MCF 10A (cell line): ENCODE results near the gene COL4A4. TPM values are rescaled to one million over a fixed set of nuclear protein-coding genes. Genes with fewer than 3 reads are reported as not detected.
"Not testable (repeated sequence)": the region's sequence is repeated elsewhere in the genome, so short reads cannot be mapped to it uniquely, and the experiment has no call there.

Source experiments
- BruUV-seq: library from RNA; stranded (reverse); fragments of 400-500 nt; replicated peaks from 2 replicates; lab custom pipeline; 2021; lab: Mats Ljungman, UMichigan
- CTCF ChIA-PET: fragments of 300-600 bp; sonication (Branson Sonifier 250); formaldehyde crosslinking; extraction: SDS; loops from one replicate; lab custom pipeline; 2021; ENCODE audit warnings: antibody characterized with exemption, inconsistent platforms; lab: Yijun Ruan, JAX
- POLR2A ChIA-PET: fragments of 300-600, 350-650 bp; sonication (Branson Sonifier 250); formaldehyde crosslinking; extraction: SDS; loops from one replicate; lab custom pipeline; 2020; ENCODE audit warnings: antibody characterized with exemption, inconsistent platforms; lab: Yijun Ruan, JAX
- DNase-seq: peaks from one replicate; pipeline ENCODE4 v3.0.0-alpha.2; 2018; ENCODE audit not compliant: unreplicated experiment
- H3K27ac Mint-ChIP-seq: one replicate; pipeline ENCODE4 v1.8.0; 2022; ENCODE audit warnings: mild to moderate bottlenecking, low read depth, mixed read lengths; ENCODE audit not compliant: unreplicated experiment
- H3K27me3 Mint-ChIP-seq: one replicate; pipeline ENCODE4 v1.8.0; 2022; ENCODE audit warnings: mixed read lengths; ENCODE audit not compliant: insufficient read depth, unreplicated experiment
- H3K36me3 Mint-ChIP-seq: one replicate; pipeline ENCODE4 v1.8.0; 2022; ENCODE audit warnings: mild to moderate bottlenecking, moderate library complexity, mixed read lengths; ENCODE audit not compliant: insufficient read depth, unreplicated experiment
- H3K4me1 Mint-ChIP-seq: one replicate; pipeline ENCODE4 v1.8.0; 2022; ENCODE audit warnings: mixed read lengths; ENCODE audit not compliant: insufficient read depth, unreplicated experiment
- H3K4me3 Mint-ChIP-seq: one replicate; pipeline ENCODE4 v1.8.0; 2022; ENCODE audit warnings: mild to moderate bottlenecking, moderate library complexity, mixed read lengths; ENCODE audit not compliant: unreplicated experiment
- H3K9me3 Mint-ChIP-seq: one replicate; pipeline ENCODE4 v1.8.0; 2022; ENCODE audit warnings: mixed read lengths; ENCODE audit not compliant: unreplicated experiment
- CTCF ChIP-seq: fragments of 200-600 bp; IDR thresholded peaks from one replicate; pipeline ENCODE4 v1.8.0; 2022; ENCODE audit warnings: antibody characterized with exemption, mild to moderate bottlenecking; ENCODE audit not compliant: unreplicated experiment
- intact Hi-C: fragments of 100-400 bp; cut with micrococcal nuclease; formaldehyde crosslinking; loops from 2 replicates; pipeline ENCODE4 v1.14.1; 2022
- total RNA-seq: library from RNA; stranded (reverse); gene quantifications from 2 replicates; pipeline ENCODE4 v1.2.3, GENCODE V29; 2022

Gene COL4A4
- total RNA-seq, 1 experiment from 2014 or later: 0.30 TPM

DNA sequence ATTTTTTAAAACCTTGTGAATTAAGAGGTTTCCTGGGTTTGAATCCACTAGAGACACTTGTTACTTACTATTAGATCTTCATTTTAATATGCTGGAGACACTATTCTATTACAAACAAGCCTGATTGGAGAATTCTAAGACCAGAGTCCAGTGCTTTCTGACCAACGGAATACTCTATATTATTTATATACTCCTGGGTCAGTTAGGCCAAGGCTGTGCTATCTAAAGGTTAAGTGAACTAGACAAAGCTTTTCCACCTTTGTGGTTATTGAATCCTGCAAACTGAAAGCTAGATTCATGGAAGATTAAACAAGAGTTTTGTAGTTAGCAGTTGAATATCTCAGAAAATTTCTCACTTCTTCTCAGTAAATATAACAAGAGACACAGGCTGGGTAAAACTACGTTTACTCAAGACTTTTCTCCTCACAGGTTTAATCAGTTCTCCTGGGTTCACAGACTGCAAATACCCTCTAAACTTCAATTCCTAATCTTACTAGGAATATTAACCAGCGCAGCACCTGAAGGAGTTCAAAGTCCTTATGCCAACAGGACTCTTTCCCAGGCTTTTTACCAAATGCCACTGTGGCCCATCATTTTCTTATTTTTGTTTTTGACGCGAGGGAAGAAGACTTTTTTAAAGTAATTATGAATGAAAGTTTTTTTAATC is 66.4 kb downstream of the COL4A4 start:
- Mint-ChIP-seq H3K4me1 (no peaks in the 10 kb centered on the region), H3K36me3 (no peaks in the 10 kb centered on the region), H3K9me3 (no peaks in the 10 kb centered on the region), H3K27ac (no peak overlapping the region), H3K27me3 (no peaks in the 10 kb centered on the region), H3K4me3 (no peak overlapping the region)
- DNase-seq: no peak
- TF ChIP-seq CTCF: no peak
- CTCF ChIA-PET: no interaction called here
- intact Hi-C loops: no loop called here
- POLR2A ChIA-PET: interaction anchor here (0.6 kb wide), 1 partner anchor 303 kb away, joined by 4 read pairs; no protein-coding TSS in a partner anchor
- no TSS peak for BruUV-seq

GRCh38 chr2:227095346-227095745 is 68.7 kb downstream of the COL4A4 start:
- no peak overlapping the region for H3K4me3 Mint-ChIP-seq
- TF ChIP-seq CTCF: no peak
- H3K9me3 Mint-ChIP-seq: no peaks in the 10 kb centered on the region
- DNase-seq: no peak
- no peaks in the 10 kb centered on the region for H3K36me3 Mint-ChIP-seq
- ChIA-PET CTCF (interaction anchor here (0.7 to 1.5 kb wide), 5 partner anchors 11 to 1435 kb away, joined by 3 to 7 read pairs (median 4); no protein-coding TSS in a partner anchor), POLR2A (no interaction called here)
- no TSS peak for BruUV-seq
- intact Hi-C loops: no loop called here
- H3K27ac Mint-ChIP-seq: no peak overlapping the region
- H3K27me3 Mint-ChIP-seq: no peaks in the 10 kb centered on the region
- H3K4me1 Mint-ChIP-seq: no peaks in the 10 kb centered on the region

DNA sequence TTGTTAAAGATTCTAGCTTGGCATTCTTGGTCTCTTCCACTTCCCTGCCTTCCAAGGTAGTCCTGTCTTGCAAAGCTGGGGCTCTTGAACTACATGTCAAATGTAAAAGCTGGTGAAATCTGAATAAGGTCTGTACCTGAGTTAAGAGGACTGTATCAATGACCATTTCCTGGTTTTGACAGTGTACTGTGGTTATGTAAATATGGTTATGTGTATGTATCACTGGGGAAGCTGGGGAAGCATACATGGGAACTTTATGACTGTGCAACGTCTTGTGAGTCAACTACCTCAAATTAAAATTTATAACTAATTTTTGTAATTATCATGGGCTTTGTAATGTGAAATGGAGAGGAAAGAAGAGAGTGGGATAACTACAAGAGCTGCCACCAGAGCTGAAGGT is 81.7 kb downstream of the COL4A4 start:
- H3K27ac Mint-ChIP-seq: no peak overlapping the region
- H3K4me1 Mint-ChIP-seq: no peaks in the 10 kb centered on the region
- no peak for TF ChIP-seq CTCF
- BruUV-seq: no TSS peak
- no peak overlapping the region for H3K4me3 Mint-ChIP-seq
- H3K27me3 Mint-ChIP-seq: no peaks in the 10 kb centered on the region
- DNase-seq: no peak
- no peaks in the 10 kb centered on the region for H3K36me3 Mint-ChIP-seq
- intact Hi-C loops: no loop called here
- ChIA-PET CTCF (interaction anchor here (1.2 kb wide), 1 partner anchor 25 kb away, joined by 3 read pairs; no protein-coding TSS in a partner anchor), POLR2A (no interaction called here)
- no peaks in the 10 kb centered on the region for H3K9me3 Mint-ChIP-seq

GRCh38 chr2:227079726-227080125 is 84.3 kb downstream of the COL4A4 start:
- POLR2A ChIA-PET: no interaction called here
- DNase-seq: no peak
- TF ChIP-seq CTCF: no peak
- H3K9me3 Mint-ChIP-seq: no peaks in the 10 kb centered on the region
- CTCF ChIA-PET: interaction anchor here (0.6 to 1.0 kb wide), 3 partner anchors 14 to 1623 kb away, joined by 3 read pairs; no protein-coding TSS in a partner anchor
- intact Hi-C loops: no loop called here
- no peak overlapping the region for H3K4me3 Mint-ChIP-seq
- BruUV-seq: no TSS peak
- H3K4me1 Mint-ChIP-seq: no peaks in the 10 kb centered on the region
- no peaks in the 10 kb centered on the region for H3K27me3 Mint-ChIP-seq
- no peaks in the 10 kb centered on the region for H3K36me3 Mint-ChIP-seq
- H3K27ac Mint-ChIP-seq: no peak overlapping the region

GRCh38 chr2:227065065-227065464 is 98.9 kb downstream of the COL4A4 start:
- BruUV-seq, H3K27me3 Mint-ChIP-seq, H3K27ac Mint-ChIP-seq, CTCF ChIA-PET, H3K4me3 Mint-ChIP-seq, H3K36me3 Mint-ChIP-seq, DNase-seq, H3K9me3 Mint-ChIP-seq, intact Hi-C loops, H3K4me1 Mint-ChIP-seq, POLR2A ChIA-PET: not testable (repeated sequence)
